Measurements from ENCODE around the gene PRXL2B.
A peak's percentile ranks its signal among the peaks of the same experiment; 100 is the strongest.
"Not testable (repeated sequence)": the region's sequence is repeated elsewhere in the genome, so short reads cannot be mapped to it uniquely, and the experiment has no call there.

PRXL2B gene

DNA sequence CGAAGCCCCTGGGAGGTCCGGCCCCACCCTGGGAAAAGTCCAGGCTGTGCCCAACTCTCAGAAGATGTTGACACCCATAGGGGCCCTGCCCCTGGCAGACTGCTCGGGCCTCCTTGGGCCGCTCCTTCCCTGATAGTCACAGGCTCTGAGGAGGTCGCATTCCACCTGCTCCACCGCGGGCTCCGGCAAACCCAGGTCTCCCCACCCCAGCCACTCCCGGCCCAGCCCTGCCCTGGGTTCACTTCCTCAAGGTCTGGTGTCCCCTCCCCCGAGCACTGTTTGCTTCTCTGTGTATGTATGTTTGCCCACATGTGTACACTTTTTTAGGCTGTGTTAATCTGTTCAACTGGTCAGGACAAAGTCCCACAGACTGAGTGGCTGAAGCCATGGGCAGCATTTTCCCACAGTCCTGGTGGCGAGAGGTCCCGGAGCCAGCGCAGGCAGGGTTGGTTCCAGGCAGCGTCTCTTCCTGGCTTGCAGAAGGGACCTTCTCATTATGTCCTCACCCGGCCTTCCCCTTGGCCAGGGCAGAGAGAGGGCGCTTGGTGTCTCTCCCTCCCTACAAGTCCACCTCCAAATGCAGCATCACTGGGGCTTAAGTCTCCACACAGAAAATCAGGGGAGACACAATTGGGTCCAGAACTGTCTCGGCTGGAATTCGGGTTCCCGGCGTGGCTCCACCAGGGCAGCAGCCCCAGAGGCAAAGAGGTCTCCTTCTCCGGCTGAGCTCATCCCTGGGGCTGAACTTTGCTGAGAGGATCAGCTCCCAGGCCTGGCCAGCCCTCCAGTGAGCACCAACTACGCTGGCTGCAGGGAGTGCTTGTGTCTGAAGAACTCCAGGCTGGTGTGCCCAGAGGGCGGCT, 10.5 kb upstream of the PRXL2B start:
- peaks cover 17% of the 10 kb centered on the region for H3K9me3 Mint-ChIP-seq
- H3K4me1 Mint-ChIP-seq: peaks cover 7% of the 10 kb centered on the region
- H3K27me3 Mint-ChIP-seq (ENCODE audit: low read depth): peaks cover 4% of the 10 kb centered on the region
- H3K4me3 Mint-ChIP-seq: no peak overlapping the region
- peak overlapping the region in 2 of 3 experiments; percentile 29 to 63 for H3K27ac Mint-ChIP-seq
- TF ChIP-seq, protein P1, sequence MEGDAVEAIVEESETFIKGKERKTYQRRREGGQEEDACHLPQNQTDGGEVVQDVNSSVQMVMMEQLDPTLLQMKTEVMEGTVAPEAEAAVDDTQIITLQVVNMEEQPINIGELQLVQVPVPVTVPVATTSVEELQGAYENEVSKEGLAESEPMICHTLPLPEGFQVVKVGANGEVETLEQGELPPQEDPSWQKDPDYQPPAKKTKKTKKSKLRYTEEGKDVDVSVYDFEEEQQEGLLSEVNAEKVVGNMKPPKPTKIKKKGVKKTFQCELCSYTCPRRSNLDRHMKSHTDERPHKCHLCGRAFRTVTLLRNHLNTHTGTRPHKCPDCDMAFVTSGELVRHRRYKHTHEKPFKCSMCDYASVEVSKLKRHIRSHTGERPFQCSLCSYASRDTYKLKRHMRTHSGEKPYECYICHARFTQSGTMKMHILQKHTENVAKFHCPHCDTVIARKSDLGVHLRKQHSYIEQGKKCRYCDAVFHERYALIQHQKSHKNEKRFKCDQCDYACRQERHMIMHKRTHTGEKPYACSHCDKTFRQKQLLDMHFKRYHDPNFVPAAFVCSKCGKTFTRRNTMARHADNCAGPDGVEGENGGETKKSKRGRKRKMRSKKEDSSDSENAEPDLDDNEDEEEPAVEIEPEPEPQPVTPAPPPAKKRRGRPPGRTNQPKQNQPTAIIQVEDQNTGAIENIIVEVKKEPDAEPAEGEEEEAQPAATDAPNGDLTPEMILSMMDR (IDR thresholded peaks at IDR 0.05; ENCODE audit: unreplicated experiment in 3 of 3): no peak
- H3K36me3 Mint-ChIP-seq (ENCODE audit: low read depth): peaks cover 4% of the 10 kb centered on the region

DNA sequence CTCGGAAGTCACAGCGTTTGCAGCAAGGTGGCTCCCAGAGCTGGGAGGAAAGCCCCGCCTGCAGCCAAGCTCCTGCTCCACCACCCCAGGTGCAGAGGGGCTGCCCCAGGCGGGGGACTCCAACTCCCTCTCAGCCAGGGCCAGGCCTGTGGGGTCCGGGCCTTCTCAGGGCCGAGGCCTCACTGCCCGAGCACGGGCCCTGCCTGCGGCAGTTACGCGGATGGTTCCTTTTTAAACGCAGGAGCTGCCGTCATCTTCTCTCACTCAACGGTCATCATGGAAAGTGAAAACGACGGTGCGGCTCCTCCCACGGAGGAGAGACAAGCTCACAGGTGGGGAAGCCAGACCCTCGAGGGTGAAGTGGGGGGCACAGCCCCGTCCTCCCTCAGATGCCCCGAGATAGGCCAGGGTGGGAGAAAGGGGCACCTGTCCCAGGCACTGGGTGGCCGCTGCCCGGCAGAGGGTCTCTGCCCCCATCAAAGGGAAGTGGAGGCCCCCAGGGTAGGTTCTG, 9.0 kb upstream of the PRXL2B start:
- H3K9me3 Mint-ChIP-seq: peaks cover 15% of the 10 kb centered on the region
- not testable (repeated sequence) for H3K4me1 Mint-ChIP-seq

DNA sequence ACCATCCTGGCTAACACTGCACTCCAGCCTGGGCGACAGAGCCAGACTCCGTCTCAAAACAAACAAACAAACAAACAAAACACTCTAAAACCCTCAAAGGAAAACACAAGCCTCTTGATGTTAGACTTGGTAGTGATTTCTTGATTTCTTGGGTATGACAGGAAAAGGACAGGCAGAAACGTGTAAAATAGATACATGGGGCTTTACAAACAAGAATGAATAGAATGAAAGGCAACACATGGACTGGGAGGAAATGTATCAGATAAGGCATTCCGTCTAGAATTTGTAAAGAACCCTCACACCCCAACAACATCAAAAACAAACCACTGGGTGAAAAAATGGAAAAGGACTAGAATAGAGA, 7.8 kb upstream of the PRXL2B start:
- Mint-ChIP-seq H3K27ac (peak overlapping the region; percentile 66 to 92 (median 69)), H3K36me3 (ENCODE audit: low read depth) (no peaks in the 10 kb centered on the region), H3K27me3 (ENCODE audit: low read depth) (no peaks in the 10 kb centered on the region), H3K9me3 (peaks cover 5% of the 10 kb centered on the region), H3K4me1 (peaks cover 9% of the 10 kb centered on the region), H3K4me3 (peak overlapping the region in 1 of 3 experiments; percentile 26)
- TF ChIP-seq, protein P1 (IDR thresholded peaks at IDR 0.05; ENCODE audit: unreplicated experiment in 3 of 3): no peak

More for the DNA sequence above, 9.0 kb upstream of the PRXL2B start:
- H3K27ac Mint-ChIP-seq; H3K36me3 Mint-ChIP-seq (ENCODE audit: low read depth); H3K27me3 Mint-ChIP-seq (ENCODE audit: low read depth); H3K4me3 Mint-ChIP-seq: not testable (repeated sequence)

DNA sequence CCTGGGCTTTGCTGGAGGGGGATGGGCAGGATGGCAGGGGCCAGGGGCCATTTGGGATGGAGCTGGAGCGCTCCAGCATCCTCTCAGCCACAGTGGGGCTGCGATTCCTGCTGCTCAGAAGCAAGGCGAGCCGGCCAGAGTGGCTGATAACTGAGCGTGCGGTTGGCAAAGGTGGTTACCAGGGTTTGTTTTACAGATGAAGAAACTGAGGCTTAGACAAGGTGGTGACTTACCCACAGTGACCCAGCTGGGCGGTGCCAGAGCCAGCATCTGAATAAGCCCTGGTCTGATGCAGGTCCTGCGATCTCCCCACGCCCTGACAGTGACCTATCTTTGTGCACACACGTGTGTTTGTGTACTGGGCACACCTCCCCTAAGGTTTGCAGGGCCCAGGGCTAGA, 5.9 kb upstream of the PRXL2B start:
- TF ChIP-seq, protein P1 (IDR thresholded peaks at IDR 0.05; ENCODE audit: unreplicated experiment in 3 of 3): no peak
- Mint-ChIP-seq H3K9me3 (no peaks in the 10 kb centered on the region), H3K27ac (no peak overlapping the region), H3K27me3 (ENCODE audit: low read depth) (peaks cover 5% of the 10 kb centered on the region), H3K4me1 (peaks cover 22% of the 10 kb centered on the region), H3K4me3 (no peak overlapping the region), H3K36me3 (ENCODE audit: low read depth) (no peaks in the 10 kb centered on the region)

DNA sequence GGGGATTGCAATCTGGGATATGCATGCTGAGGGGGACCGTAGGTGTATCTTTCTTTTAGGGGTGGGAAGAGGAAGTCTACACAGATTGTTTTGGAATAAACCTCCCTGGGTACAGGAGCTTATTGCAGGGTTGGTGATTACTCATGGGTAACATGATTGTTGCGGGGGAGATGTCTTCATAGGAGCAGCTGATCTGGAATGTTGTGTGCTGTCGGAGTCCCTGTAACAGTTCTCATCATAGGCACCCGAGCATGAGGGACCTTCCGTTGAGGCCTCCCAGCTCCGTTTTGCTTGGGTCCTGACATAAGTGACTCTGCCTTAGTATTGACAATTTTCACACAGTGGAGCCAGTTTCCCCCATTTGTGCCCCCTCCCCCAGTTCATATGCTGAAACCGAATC, 4.2 kb upstream of the PRXL2B start:
- Mint-ChIP-seq H3K27ac (peak overlapping the region in 2 of 3 experiments; percentile 47 to 48), H3K4me1 (peaks cover 22% of the 10 kb centered on the region), H3K9me3 (no peaks in the 10 kb centered on the region), H3K27me3 (ENCODE audit: low read depth) (peaks cover 5% of the 10 kb centered on the region), H3K4me3 (peak overlapping the region in 2 of 3 experiments; percentile 10 to 41), H3K36me3 (ENCODE audit: low read depth) (no peaks in the 10 kb centered on the region)
- TF ChIP-seq, protein P1 (IDR thresholded peaks at IDR 0.05; ENCODE audit: unreplicated experiment in 3 of 3): no peak

DNA sequence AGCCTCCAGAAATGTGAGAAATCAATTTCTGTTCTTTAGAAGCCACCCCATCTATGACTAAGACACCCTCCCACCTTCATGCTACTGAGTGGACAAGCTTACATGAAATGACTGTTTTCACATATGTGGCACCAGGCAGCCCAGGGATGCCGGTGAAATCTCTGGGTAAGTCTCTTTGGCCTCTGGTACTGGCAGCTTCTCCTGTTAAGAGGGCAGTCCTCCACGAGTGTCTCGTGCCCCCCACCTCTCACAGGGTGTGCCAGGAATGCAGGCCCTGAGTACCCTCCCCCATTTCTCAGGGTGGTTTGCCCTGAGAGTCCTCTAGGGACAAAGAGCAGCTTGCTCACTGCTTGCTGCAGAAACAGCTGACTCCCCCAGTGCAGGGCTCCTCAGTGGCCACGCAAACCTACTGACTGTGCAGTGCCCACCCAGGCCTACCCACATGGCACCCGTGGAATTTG, 3.2 kb upstream of the PRXL2B start:
- Mint-ChIP-seq H3K27ac (peak overlapping the region; percentile 86 to 94 (median 93)), H3K4me3 (peak overlapping the region; percentile 88 to 89 (median 88)), H3K9me3 (no peaks in the 10 kb centered on the region), H3K27me3 (ENCODE audit: low read depth) (peaks cover 5% of the 10 kb centered on the region), H3K36me3 (ENCODE audit: low read depth) (no peaks in the 10 kb centered on the region), H3K4me1 (peaks cover 22% of the 10 kb centered on the region)
- TF ChIP-seq, protein P1 (IDR thresholded peaks at IDR 0.05; ENCODE audit: unreplicated experiment in 3 of 3): no peak

All from nephron (organoid).